Omental fat pad (tissue), 4 donors: ENCODE measurements around the gene HSP90AB1. TPM values are rescaled to one million over a fixed set of nuclear protein-coding genes. Genes with fewer than 3 reads are reported as not detected.
A peak's percentile ranks its signal among the peaks of the same experiment; 100 is the strongest.

Experiments
- ATAC-seq: fragments of 150-250 bp; one replicate; pipeline ENCODE4 v1.9.1; 2016; ENCODE audit warnings: mild to moderate bottlenecking, moderate library complexity; ENCODE audit not compliant: low FRiP score
- DNase-seq: peaks from one replicate; pipeline ENCODE4 v3.0.0-alpha.2; 2019; ENCODE audit warnings: low spot score
- CTCF ChIP-seq, 3 donors: fragments of 450-650 bp; IDR thresholded peaks; one replicate each; pipeline ENCODE4 v1.5.1; 2016 to 2017; ENCODE audit warnings: antibody characterized with exemption in 3 of 3, mild to moderate bottlenecking in 3 of 3, moderate library complexity in 2 of 3
- total RNA-seq, 4 donors: library from RNA; depleted of rRNA; stranded (reverse); fragments of >200 nt; gene quantifications; one replicate each; pipeline ENCODE4 v1.1.0, GENCODE V29; 2016

The HSP90AB1 gene
- total RNA-seq, 4 donors from 2014 or later: 553 to 1,198 (median 846) TPM

- ATAC-seq (no peak), DNase-seq (no peak)
- no peak for TF ChIP-seq CTCF (IDR thresholded peaks at IDR 0.05)
Measured at GRCh38 chr6:44289726-44290260, 42.9 kb downstream of the HSP90AB1 start.

- DNase-seq (no peak), ATAC-seq (no peak)
- no peak for TF ChIP-seq CTCF (IDR thresholded peaks at IDR 0.05)
Measured at GRCh38 chr6:44291841-44292240, 44.9 kb downstream of the HSP90AB1 start.

GRCh38 chr6:44292661-44293365 lies 45.9 kb downstream of the HSP90AB1 start:
- ATAC-seq: no peak
- TF ChIP-seq CTCF (IDR thresholded peaks at IDR 0.05): no peak
- DNase-seq: no peak

- TF ChIP-seq CTCF (IDR thresholded peaks at IDR 0.05): no peak
- DNase-seq (no peak), ATAC-seq (no peak)
Measured at GRCh38 chr6:44294832-44295791, 48.2 kb downstream of the HSP90AB1 start.

- ATAC-seq (peak; percentile 66), DNase-seq (no peak)
- no peak for TF ChIP-seq CTCF (IDR thresholded peaks at IDR 0.05)
Measured at GRCh38 chr6:44297063-44298038, 50.5 kb downstream of the HSP90AB1 start.
